A673 (cell line): ENCODE data around the gene ATP8A1.

Experiments
- CTCF ChIP-seq: fragments of 300-800, 200-600 bp; sonication (generic); conservative IDR thresholded peaks from 2 replicates; pipeline ENCODE4 v1.5.1; 2017; ENCODE audit warnings: low read depth, mild to moderate bottlenecking, antibody characterized with exemption, low read length, moderate library complexity, mixed read lengths
- EZH2 ChIP-seq: fragments of 200-600 bp; sonication (generic); IDR thresholded peaks from 2 replicates; pipeline ENCODE4 v1.6.1; 2017; ENCODE audit warnings: borderline replicate concordance, low read depth, mild to moderate bottlenecking, mixed read lengths, antibody characterized with exemption, low read length; ENCODE audit not compliant: poor library complexity, severe bottlenecking

- no peak for TF ChIP-seq CTCF
- TF ChIP-seq EZH2: no peak
These were observed 259.9 kb downstream of the ATP8A1 start, which contains the start of gene SHISA3 for GRCh38 chr4:42396752-42397634.
